Measurements from ENCODE around the gene SELENON. TPM values are rescaled to one million over a fixed set of nuclear protein-coding genes. Genes with fewer than 3 reads are reported as not detected.

Gene SELENON
- total and polyA plus RNA-seq, 2 of the 8 experiments (the other 6 are each of a cell fraction or from before 2014, with no cell fraction given): 43.0 to 77.6 TPM

DNA sequence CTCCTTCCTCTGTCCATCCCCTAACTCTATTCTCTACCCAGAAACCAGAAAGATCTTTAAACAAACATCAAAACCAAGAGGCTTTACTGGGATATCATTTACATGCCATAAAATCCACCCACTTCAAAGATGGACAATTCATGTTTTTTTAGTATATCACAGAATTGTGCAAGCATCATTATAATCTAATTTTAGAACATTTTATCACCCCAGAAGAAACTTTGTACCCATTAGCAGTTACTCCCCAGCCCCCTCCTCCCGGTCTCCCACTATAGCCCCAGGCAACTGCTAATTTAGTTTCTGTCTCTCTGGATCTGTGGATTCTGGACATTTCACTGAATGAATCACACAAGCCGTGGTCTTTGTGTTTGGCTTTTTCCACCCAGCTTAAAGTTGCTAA is 4.8 kb upstream of the SELENON start (continued):
- TF ChIP-seq BCL11A (IDR thresholded peaks at IDR 0.05; ENCODE audit: low read depth in 2 of 2, low read length in 2 of 2): no peak
- TF ChIP-seq CBX8 (IDR thresholded peaks at IDR 0.05; ENCODE audit: borderline replicate concordance, low read depth, low read length): no peak

All from H1 (cell line).